T-helper 17 cell (primary cell): ENCODE results near the gene HPS4. TPM values are rescaled to one million over a fixed set of nuclear protein-coding genes. Genes with fewer than 3 reads are reported as not detected.
A peak's percentile ranks its signal among the peaks of the same experiment; 100 is the strongest.

Source experiments
- ATAC-seq: fragments of 150-1000 bp; cut with Tn5 transposase; 2 replicates; pipeline ENCODE4 v1.10.0; 2021; ENCODE audit warnings: mild to moderate bottlenecking, moderate library complexity
- DNase-seq, 3 donors: peaks; one replicate each; pipeline versions ENCODE4 v3.0.0 to v3.0.0-alpha.2; 2020 to 2021
- H3K9me3 ChIP-seq: one replicate; pipeline ENCODE4 v1.7.0; 2013; ENCODE audit warnings: low read length, mild to moderate bottlenecking; ENCODE audit not compliant: control insufficient read depth, poor library complexity, severe bottlenecking
- H3K27ac Mint-ChIP-seq: one replicate; pipeline ENCODE4 v1.8.0; 2022; ENCODE audit warnings: mild to moderate bottlenecking, moderate library complexity, mixed read lengths
- H3K27me3 Mint-ChIP-seq: one replicate; pipeline ENCODE4 v1.8.0; 2022; ENCODE audit warnings: mixed read lengths
- H3K36me3 Mint-ChIP-seq: one replicate; pipeline ENCODE4 v1.8.0; 2022; ENCODE audit warnings: low read depth, mixed read lengths
- H3K4me1 Mint-ChIP-seq: one replicate; pipeline ENCODE4 v1.8.0; 2022; ENCODE audit warnings: mild to moderate bottlenecking, mixed read lengths
- H3K4me3 Mint-ChIP-seq: one replicate; pipeline ENCODE4 v1.8.0; 2022; ENCODE audit warnings: mild to moderate bottlenecking, moderate library complexity, mixed read lengths
- total RNA-seq, 4 donors: library from RNA in 2 of 4; stranded (reverse) in 2 of 4; gene quantifications; one replicate each; pipeline ENCODE4 v1.2.3 and lab custom pipeline; 2022 to 2026

Gene HPS4
- total RNA-seq, 2 donors from 2014 or later: 44.1 to 54.6 TPM

DNA sequence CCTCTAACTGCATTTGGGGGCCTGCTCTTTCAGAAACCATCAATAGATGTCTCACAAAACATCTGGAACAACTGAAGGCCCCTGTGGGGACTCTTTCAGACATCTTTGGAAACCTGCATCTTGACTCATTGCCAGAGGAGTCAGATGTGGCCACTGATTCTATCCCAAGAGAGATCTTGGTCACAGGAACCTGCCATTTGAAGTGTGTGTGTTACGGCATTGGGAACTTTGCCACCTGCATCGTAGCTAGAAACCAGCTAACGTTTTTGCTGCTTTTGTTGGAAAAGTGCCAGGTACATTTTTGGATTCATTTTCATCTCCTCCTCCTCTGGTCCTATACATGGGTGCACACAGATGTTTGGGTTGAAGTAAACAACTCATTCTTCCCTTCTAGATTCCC is 4.4 kb upstream of the HPS4 start:
- no peak overlapping the region for H3K4me3 Mint-ChIP-seq
- H3K4me1 Mint-ChIP-seq: peaks cover 21% of the 10 kb centered on the region
- H3K9me3 ChIP-seq: no peaks in the 10 kb centered on the region
- peak overlapping the region; percentile 92 for H3K27ac Mint-ChIP-seq
- H3K36me3 Mint-ChIP-seq: peaks cover 7% of the 10 kb centered on the region
- no peaks in the 10 kb centered on the region for H3K27me3 Mint-ChIP-seq
- DNase-seq (no peak), ATAC-seq (no peak)

GRCh38 chr22:26486394-26486793 is 2.8 kb upstream of the HPS4 start:
- Mint-ChIP-seq H3K27me3 (no peaks in the 10 kb centered on the region), H3K4me3 (peak overlapping the region; percentile 55), H3K27ac (no peak overlapping the region), H3K4me1 (peaks cover 35% of the 10 kb centered on the region), H3K36me3 (peaks cover 9% of the 10 kb centered on the region)
- no peaks in the 10 kb centered on the region for H3K9me3 ChIP-seq
- ATAC-seq: no peak
- DNase-seq: no peak

DNA sequence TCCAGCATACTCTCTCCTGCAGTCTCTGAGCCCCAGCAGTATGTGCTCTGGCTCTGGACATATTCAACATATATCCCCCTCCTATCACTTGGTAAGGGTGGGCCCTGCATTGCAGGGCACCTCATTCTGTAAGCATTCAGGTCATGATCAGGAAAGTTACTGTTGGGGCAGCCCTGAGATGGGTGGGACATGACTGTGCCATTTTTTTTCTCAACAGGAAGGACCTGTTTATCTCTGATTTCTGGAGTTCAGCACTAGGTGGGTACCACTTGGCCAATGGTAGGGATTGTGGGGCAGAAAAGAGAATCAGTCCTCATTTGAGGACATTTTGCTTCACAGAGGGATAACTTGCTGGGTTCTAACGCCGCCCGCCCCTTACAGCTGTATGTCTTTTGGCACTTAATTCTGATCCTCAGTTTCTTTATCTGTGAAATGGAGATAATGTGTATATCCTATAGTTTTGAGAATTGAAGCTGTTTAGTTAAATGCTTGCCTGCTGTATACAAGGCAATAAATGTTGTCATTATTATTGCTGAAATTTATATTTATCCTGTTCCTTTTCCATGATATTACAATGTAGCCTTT is 2.3 kb upstream of the HPS4 start:
- H3K27ac Mint-ChIP-seq: no peak overlapping the region
- no peaks in the 10 kb centered on the region for H3K27me3 Mint-ChIP-seq
- DNase-seq: no peak
- ATAC-seq: no peak
- H3K4me3 Mint-ChIP-seq: peak overlapping the region; percentile 55
- H3K4me1 Mint-ChIP-seq: peaks cover 40% of the 10 kb centered on the region
- H3K36me3 Mint-ChIP-seq: peaks cover 7% of the 10 kb centered on the region
- H3K9me3 ChIP-seq: no peaks in the 10 kb centered on the region

DNA sequence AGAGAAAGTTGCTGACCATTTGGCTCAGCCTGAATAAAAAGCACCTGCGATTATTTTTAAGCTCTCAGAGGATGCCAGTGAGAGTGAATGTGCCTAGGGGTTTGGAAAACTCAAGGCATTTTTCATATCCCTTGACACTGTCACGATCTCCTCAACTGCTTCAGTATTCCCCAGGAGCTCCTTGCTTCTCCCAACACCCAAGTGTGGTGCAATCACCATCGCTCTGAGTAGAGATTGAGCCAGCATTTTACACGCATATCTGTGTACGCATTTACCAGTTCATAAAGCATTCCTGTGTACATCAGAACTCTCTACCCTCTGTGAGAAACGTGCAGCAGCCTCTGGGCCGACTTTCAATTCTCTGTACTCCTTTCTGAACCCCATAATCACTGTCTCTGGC is 1.4 kb upstream of the HPS4 start:
- Mint-ChIP-seq H3K27ac (peak overlapping the region; percentile 97), H3K36me3 (peaks cover 5% of the 10 kb centered on the region), H3K4me3 (no peak overlapping the region), H3K27me3 (no peaks in the 10 kb centered on the region), H3K4me1 (peaks cover 45% of the 10 kb centered on the region)
- no peaks in the 10 kb centered on the region for H3K9me3 ChIP-seq
- ATAC-seq: no peak
- no peak for DNase-seq

DNA sequence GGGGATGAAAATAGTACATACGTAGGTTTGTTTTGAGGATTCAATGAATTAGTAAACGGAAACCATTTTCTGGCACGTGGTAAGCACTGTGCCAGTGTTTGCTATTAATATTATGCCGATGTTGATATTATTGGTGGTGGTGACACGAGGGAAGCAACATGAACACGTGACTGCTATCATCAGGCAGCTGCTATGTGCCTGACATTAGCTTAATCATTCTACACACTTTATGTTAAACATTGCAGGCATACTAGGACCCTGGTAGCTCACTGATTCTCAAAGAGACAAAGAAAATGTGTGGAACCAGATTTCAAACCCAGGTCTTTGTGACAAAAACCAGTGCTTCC is 750 bp upstream of the HPS4 start:
- peaks cover 5% of the 10 kb centered on the region for H3K36me3 Mint-ChIP-seq
- ATAC-seq: peak; percentile 37

GRCh38 chr22:26483043-26483438 is 542 bp downstream of the HPS4 start:
- H3K27me3 Mint-ChIP-seq: no peaks in the 10 kb centered on the region
- H3K4me1 Mint-ChIP-seq: peaks cover 57% of the 10 kb centered on the region
- DNase-seq: no peak
- ATAC-seq: no peak
- H3K9me3 ChIP-seq: no peaks in the 10 kb centered on the region
- peak overlapping the region; percentile 97 for H3K27ac Mint-ChIP-seq
- H3K36me3 Mint-ChIP-seq: peaks cover 3% of the 10 kb centered on the region
- peak overlapping the region; percentile 96 for H3K4me3 Mint-ChIP-seq

More for the DNA sequence above, 750 bp upstream of the HPS4 start:
- no peak for DNase-seq
- H3K9me3 ChIP-seq: no peaks in the 10 kb centered on the region
- H3K4me3 Mint-ChIP-seq: peak overlapping the region; percentile 96
- H3K4me1 Mint-ChIP-seq: peaks cover 52% of the 10 kb centered on the region
- peak overlapping the region; percentile 97 for H3K27ac Mint-ChIP-seq
- H3K27me3 Mint-ChIP-seq: no peaks in the 10 kb centered on the region

DNA sequence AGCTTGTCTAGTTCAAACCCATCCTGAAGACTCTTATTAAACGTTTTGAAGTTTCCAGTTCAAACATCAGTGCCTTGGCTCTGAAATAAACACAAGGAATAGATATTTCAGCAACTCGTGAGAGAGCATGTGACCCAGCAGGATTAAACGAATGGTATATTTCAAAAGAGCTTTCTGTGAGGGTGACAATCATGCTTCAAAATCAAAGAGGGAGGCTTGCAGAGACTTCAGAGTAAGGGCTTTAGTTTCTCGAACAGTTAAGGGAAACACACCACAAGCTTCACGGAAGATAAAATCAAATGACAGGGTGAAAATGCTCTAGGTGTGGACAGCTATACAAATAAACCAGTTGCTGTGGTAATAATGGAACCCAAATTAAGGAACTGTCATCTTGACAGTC is 1.4 kb downstream of the HPS4 start:
- Mint-ChIP-seq H3K4me3 (peak overlapping the region; percentile 96), H3K36me3 (peaks cover 10% of the 10 kb centered on the region), H3K27me3 (no peaks in the 10 kb centered on the region), H3K27ac (peak overlapping the region; percentile 97), H3K4me1 (peaks cover 63% of the 10 kb centered on the region)
- H3K9me3 ChIP-seq: no peaks in the 10 kb centered on the region
- no peak for DNase-seq
- no peak for ATAC-seq

- Mint-ChIP-seq H3K36me3 (peaks cover 10% of the 10 kb centered on the region), H3K27me3 (no peaks in the 10 kb centered on the region), H3K27ac (peak overlapping the region; percentile 97), H3K4me1 (peaks cover 63% of the 10 kb centered on the region), H3K4me3 (peak overlapping the region; percentile 96)
- no peaks in the 10 kb centered on the region for H3K9me3 ChIP-seq
- DNase-seq (no peak), ATAC-seq (no peak)
Observed at GRCh38 chr22:26481694-26482093, 1.9 kb downstream of the HPS4 start.

DNA sequence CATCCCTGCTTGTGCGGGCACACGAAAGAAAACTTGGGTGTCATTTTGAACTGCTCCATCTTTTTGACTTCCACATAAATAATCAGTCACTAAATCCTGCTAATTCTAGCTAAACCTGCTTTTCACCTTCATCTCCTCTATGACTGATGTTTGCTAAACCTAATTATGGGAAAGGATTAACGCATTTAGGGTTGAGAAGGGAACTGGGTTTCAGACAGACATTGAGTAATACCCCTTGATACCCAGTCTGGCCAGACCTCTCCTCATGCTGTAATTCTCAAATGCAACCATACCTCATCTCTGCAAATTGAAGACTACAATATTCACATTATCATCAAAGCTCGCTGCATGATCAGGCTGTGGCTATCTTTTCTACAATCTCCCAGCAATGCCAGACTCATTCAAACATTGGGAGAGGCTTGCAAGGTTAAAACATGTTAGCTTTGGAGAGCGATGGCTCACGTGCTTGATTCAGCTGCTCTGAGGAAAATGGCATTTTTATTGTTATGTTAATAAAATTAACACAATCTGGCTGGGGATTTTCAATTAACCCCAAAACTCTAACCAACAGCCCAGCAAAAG is 2.4 kb downstream of the HPS4 start:
- peaks cover 10% of the 10 kb centered on the region for H3K36me3 Mint-ChIP-seq
- ATAC-seq: no peak
- H3K4me3 Mint-ChIP-seq: peak overlapping the region; percentile 73

GRCh38 chr22:26480611-26480932 is 3.0 kb downstream of the HPS4 start:
- Mint-ChIP-seq H3K36me3 (peaks cover 10% of the 10 kb centered on the region), H3K4me1 (peaks cover 59% of the 10 kb centered on the region), H3K4me3 (peak overlapping the region; percentile 91), H3K27me3 (no peaks in the 10 kb centered on the region), H3K27ac (peak overlapping the region; percentile 97)
- DNase-seq: no peak
- H3K9me3 ChIP-seq: no peaks in the 10 kb centered on the region
- ATAC-seq: no peak

More for the DNA sequence above, 2.4 kb downstream of the HPS4 start:
- peak overlapping the region; percentile 97 for H3K27ac Mint-ChIP-seq
- peaks cover 63% of the 10 kb centered on the region for H3K4me1 Mint-ChIP-seq
- no peaks in the 10 kb centered on the region for H3K27me3 Mint-ChIP-seq
- H3K9me3 ChIP-seq: no peaks in the 10 kb centered on the region
- DNase-seq: no peak

- H3K36me3 Mint-ChIP-seq: peaks cover 10% of the 10 kb centered on the region
- ATAC-seq: no peak
- peaks cover 55% of the 10 kb centered on the region for H3K4me1 Mint-ChIP-seq
- no peaks in the 10 kb centered on the region for H3K27me3 Mint-ChIP-seq
- no peak for DNase-seq
- H3K27ac Mint-ChIP-seq: peak overlapping the region; percentile 97
- H3K9me3 ChIP-seq: no peaks in the 10 kb centered on the region
- peak overlapping the region; percentile 91 for H3K4me3 Mint-ChIP-seq
Observed at GRCh38 chr22:26479792-26480610, 3.6 kb downstream of the HPS4 start.

- peak overlapping the region; percentile 91 for H3K4me3 Mint-ChIP-seq
- DNase-seq: no peak
- peaks cover 10% of the 10 kb centered on the region for H3K36me3 Mint-ChIP-seq
Observed at GRCh38 chr22:26479043-26479791, 4.4 kb downstream of the HPS4 start.

DNA sequence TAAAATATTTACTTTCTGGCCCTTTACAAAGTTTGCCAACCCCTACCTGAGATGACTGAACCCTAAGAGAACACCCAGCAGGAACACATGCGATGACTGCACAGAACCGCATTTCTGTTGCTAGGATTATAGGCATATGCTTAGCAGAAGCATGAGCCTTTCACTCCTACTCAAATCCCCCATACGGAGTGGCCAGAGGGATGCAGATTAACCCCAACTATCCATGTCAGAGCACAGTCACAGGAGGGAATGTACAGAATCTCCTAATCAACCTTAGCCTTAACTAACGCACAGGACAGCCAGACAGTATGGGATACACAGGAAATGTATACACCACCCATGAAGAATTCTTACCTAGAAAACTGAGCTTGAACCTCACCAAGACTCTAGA is 6.2 kb downstream of the HPS4 start:
- Mint-ChIP-seq H3K27ac (peak overlapping the region; percentile 63), H3K4me3 (peak overlapping the region; percentile 74), H3K36me3 (peaks cover 13% of the 10 kb centered on the region), H3K27me3 (no peaks in the 10 kb centered on the region), H3K4me1 (peaks cover 40% of the 10 kb centered on the region)
- DNase-seq (no peak), ATAC-seq (no peak)
- H3K9me3 ChIP-seq: no peaks in the 10 kb centered on the region

More at GRCh38 chr22:26479043-26479791, 4.4 kb downstream of the HPS4 start:
- Mint-ChIP-seq H3K27me3 (no peaks in the 10 kb centered on the region), H3K4me1 (peaks cover 54% of the 10 kb centered on the region), H3K27ac (peak overlapping the region; percentile 97)
- H3K9me3 ChIP-seq: no peaks in the 10 kb centered on the region
- no peak for ATAC-seq
